CD1c-positive myeloid dendritic cell (primary cell): ENCODE measurements around the gene GPR82.
"Not testable (repeated sequence)": the region's sequence is repeated elsewhere in the genome, so short reads cannot be mapped to it uniquely, and the experiment has no call there.

ENCODE experiments used
- DNase-seq: peaks from one replicate; pipeline ENCODE4 v3.0.0-alpha.2; 2016; ENCODE audit errors: extremely low spot score

GPR82 gene, protein sequence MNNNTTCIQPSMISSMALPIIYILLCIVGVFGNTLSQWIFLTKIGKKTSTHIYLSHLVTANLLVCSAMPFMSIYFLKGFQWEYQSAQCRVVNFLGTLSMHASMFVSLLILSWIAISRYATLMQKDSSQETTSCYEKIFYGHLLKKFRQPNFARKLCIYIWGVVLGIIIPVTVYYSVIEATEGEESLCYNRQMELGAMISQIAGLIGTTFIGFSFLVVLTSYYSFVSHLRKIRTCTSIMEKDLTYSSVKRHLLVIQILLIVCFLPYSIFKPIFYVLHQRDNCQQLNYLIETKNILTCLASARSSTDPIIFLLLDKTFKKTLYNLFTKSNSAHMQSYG

DNA sequence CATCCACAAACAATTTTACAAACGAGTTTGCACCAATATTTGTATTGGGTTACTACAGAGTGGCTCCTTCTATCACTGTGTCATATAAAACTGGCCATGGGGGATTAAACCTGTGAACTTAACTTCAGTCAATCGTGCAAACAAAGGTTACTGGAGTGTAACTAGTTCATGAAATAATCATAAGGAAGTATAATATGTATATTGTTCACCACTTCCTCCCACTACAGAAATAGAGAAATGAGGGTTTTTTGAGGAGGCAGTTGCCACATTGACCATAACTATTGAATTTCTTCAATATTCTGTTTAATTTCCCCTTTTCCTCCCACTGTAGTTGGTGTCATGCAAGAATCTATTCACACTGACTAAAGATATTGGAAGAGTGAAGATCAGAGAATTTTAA, at the start of gene GPR82:
Gene GPR82, plus strand, starts transcription at position 356 of the 400 bp plus-strand sequence. CDS start 2,846 bp downstream, outside the sequence.
- peak; percentile 77 for DNase-seq

- not testable (repeated sequence) for DNase-seq
Observed at GRCh38 chrX:41676361-41676760, 47.6 kb upstream of the GPR82 start.

- DNase-seq, result peak; percentile 30
Observed at GRCh38 chrX:41677183-41678060, 46.6 kb upstream of the GPR82 start.

DNA sequence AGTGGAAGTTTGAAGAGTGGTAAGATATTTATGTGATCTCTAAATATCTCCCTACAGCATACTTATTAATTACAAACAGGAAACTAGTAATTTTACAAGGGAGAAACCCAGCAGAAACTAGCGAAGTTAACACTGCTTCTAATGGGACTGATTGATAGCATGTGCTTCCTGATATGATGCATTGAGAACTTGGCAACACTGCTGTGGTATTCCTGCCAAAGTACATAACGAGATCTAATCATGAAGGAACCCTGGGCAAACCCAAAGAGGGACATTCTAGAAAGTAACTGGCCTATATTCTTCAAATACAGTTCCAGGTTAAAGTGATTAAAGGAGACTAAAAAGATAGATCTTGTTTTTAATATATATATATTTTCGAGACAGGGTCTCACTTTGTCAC, 39.8 kb upstream of the GPR82 start:
- no peak for DNase-seq

GRCh38 chrX:41684940-41685339, 39.0 kb upstream of the GPR82 start:
- no peak for DNase-seq

DNA sequence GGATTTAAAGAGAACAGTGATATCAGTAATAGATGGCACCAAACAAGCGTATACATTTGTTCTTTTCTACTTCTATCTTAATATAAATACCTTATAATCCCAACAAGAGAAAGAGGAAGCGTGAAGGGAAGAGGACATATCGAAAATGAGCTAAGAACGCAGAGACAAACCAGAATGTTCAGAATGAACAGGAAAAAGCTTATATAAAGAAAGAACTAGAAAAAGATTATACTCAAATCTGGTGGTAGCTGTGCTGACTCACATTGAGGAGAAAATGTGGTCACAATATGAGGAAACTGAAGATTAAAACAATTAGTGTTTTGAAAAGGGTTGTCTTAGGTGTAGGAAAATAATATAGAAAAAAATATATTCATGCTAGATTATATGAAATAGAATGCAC, 37.2 kb upstream of the GPR82 start:
- peak; percentile 37 for DNase-seq

GRCh38 chrX:41688156-41688555, 35.8 kb upstream of the GPR82 start:
- DNase-seq, result peak; percentile 28

- no peak for DNase-seq
Observed at GRCh38 chrX:41688835-41689234, 35.1 kb upstream of the GPR82 start, which contains the start of gene GPR34. GPR34 (plus strand) TSS chrX:41688973; CDS start chrX:41695634, 6,661 bp downstream.

DNA sequence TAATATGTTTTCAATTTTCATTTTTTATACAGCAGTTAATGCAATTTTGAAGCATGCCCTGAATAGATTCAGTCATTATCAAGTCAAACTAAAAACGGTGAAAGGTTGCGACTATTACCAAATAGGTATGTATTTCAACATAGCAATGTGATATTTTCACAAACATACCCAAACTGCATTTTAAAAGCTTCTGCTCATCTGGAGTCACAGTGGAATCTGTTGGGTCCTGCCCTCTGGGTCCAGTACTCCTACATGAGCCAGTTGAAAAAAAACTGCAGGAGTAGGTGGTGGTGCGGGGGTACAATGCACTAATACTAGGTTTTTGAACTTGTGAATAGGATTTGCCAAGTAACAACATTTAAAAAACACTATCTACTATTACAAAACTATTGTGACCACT, 34.3 kb upstream of the GPR82 start:
- DNase-seq, result no peak

DNA sequence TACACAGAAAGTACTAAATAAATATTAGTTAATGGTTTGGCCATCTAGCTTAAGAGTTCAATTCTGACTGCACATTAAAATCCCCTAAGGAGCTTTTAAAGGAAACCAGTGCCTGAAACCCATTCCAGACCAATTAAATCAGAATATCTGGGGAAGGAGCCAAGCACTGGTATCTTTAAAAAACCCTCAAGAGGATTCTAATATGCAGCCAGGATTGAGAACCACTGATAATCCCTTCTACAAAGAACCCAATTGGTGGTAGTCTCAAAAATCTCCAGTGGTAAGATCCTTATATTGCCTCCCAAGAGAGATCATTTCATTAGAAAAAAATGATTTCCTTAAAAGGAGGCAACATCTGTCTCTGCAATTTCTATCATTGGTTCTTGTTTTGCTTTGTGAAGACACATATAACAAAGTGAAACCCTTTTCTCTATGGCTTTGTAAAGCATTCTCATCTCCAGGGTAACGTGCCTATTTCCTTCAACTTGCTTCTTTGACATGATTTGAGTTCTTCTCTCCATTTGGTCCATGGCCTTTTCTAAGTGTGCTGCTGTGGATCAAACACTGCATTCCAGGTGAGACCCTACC, 31.7 kb upstream of the GPR82 start:
- no peak for DNase-seq

DNA sequence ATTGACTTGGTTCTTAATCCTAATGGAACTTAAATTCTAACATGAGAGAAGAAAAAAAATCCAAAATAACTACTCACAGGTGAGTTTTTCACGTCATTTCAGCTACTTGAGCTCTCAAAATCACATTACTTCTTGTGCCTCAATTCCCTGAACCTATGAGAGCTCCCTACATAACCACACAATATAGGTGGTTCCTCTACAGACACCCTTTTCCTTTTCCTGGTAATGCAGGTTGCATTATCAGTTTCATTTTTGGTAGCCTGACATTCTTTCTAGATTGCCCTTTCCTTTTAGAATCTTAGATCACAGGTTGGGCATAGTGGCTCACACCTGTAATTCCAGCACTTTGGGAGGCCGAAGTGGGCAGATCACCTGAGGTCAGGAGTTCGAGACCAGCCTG, 31.0 kb upstream of the GPR82 start:
- DNase-seq, result no peak

DNA sequence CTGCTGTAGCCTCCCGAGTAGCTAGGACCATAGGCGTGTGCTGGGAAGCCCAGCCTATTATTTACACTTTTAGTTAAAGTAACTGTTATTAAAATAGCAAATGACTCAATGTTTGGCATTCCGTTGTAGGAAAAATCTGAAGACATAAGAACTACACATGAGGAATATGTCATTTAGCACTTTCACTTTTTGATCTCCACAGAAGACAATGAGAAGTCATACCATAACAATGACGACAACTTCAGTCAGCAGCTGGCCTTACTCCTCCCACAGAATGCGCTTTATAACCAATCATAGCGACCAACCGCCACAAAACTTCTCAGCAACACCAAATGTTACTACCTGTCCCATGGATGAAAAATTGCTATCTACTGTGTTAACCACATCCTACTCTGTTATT, 28.6 kb upstream of the GPR82 start:
- DNase-seq, result no peak

GRCh38 chrX:41703574-41704029, 20.4 kb upstream of the GPR82 start:
- no peak for DNase-seq

DNA sequence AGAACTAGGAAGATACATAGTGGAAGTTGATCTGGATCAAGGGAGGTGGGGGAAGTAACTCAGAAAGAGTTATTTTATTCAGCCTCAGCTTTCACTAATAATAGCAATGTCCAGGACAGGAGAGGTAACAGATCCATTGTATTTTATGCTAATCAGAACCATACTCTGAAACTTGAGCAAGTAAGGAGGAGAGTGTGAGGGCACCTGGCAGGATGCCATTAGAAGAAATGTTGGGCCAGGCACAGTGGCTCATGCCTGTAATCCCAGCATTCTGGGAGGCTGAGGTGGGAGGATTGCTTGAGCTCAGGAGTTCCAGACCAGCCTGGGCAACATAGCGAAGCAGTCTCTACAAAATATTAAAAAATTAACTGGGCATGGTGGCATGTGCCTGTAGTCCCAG, 18.9 kb upstream of the GPR82 start:
- DNase-seq, result no peak

DNA sequence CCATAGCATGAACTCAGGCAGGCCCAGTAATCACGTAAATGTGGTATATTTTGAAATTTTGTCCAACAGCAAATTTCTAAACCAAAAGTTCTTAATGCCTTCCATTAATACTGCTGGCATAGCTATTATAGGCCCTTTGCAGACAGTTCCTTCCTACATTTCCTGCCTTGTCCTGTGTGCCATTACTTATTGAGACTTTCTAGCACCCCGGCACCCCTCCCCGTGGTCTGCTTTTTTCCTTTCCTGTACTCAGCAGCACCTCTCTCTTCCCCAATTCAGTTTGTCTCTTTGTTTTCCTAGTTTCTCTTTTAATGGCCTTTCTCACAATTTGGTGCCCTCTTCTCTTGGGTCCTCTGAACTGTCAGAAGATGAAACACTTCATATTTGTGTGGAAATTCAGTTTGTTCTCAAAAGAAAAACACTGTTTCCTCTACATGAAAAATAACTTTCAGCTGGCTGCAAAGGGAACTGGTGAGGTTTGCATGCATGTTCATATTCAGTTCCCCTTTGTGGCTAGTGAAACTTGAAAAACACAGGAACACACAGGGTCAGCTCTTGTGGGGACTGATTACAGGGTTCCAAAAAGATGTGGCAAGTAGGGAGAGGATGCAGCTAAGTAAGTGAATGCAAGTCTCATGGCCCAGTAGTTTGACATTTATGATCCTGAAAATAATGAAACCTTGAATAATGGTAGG, 18.2 kb upstream of the GPR82 start:
- DNase-seq, result peak; percentile 66

- no peak for DNase-seq
Observed at GRCh38 chrX:41707218-41707617, 16.8 kb upstream of the GPR82 start.

DNA sequence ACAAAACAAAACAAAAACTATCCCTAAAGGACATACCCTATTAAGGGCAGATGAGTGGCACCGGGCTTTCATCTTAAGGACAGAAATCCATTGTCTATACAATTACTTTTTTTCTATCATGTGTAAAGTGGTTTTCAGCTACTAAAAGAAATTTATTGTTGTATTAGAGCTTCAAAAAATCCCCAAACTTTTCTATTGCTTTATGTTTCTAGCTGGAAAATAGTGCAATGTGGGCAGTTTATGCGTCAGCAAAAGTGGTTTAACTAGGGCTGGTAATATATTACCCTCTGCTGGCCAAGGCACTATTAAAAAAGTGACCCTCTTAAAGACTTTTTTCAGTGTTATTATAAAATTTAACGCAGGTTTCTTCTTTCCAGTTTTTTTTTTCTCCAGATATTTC, 15.5 kb upstream of the GPR82 start:
- DNase-seq, result no peak

- no peak for DNase-seq
Observed at GRCh38 chrX:41711021-41711667, 12.8 kb upstream of the GPR82 start.

DNA sequence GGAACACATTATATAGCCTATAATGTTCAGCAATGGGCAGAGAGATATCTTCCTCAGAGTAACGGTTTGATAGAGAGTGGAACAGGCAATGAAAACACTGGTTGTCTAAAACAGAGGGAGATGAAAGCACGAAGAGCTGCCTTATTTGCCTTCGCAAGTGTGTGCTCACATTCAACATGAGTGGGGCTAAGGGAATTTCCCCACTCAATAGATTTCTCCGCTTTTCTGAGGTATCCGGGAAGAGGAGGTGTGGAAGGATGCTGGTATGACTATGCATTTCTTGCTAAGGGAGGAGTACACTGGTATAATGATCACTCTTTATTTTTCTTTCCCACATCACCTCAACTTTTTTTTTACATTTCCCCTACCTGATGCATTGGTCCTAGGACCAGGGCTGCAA, 7.8 kb upstream of the GPR82 start:
- DNase-seq, result no peak

DNA sequence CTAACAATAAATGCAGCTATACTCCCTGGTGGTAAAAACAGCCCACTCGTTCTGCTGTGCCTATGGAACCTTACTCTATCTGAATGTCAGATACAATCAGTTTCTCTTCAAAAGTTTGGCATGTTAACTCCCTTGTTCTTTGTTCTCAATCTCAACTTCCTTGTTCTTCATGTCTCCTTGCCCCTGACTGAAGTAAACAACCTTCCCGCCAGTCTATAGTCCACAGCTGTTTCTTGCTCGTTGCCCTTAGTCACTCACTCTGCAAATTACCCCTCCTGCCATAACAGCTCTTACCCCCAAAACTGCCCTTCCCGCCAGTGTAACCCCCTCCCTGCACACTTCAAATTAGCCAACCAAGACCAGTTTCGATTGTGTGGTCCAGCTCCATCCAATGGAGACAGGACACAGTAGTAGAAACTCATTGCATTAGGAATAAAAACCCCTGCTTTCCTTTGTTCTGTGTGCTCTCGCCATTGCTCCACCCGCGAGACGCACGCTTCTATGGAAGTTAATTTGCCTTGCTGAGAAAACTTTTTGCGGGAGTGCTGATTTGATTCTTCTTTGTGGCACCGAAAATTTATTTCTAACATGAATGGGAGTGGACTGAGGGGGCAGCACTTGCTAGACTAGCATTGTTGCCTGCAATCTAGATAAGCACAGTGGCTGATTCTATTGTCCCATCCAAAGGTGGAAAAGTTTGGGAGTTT, 7.1 kb upstream of the GPR82 start:
- DNase-seq, result no peak
